ENCODE data around the gene MACO1.
"Not testable (repeated sequence)": the region's sequence is repeated elsewhere in the genome, so short reads cannot be mapped to it uniquely, and the experiment has no call there.

The MACO1 gene

DNA sequence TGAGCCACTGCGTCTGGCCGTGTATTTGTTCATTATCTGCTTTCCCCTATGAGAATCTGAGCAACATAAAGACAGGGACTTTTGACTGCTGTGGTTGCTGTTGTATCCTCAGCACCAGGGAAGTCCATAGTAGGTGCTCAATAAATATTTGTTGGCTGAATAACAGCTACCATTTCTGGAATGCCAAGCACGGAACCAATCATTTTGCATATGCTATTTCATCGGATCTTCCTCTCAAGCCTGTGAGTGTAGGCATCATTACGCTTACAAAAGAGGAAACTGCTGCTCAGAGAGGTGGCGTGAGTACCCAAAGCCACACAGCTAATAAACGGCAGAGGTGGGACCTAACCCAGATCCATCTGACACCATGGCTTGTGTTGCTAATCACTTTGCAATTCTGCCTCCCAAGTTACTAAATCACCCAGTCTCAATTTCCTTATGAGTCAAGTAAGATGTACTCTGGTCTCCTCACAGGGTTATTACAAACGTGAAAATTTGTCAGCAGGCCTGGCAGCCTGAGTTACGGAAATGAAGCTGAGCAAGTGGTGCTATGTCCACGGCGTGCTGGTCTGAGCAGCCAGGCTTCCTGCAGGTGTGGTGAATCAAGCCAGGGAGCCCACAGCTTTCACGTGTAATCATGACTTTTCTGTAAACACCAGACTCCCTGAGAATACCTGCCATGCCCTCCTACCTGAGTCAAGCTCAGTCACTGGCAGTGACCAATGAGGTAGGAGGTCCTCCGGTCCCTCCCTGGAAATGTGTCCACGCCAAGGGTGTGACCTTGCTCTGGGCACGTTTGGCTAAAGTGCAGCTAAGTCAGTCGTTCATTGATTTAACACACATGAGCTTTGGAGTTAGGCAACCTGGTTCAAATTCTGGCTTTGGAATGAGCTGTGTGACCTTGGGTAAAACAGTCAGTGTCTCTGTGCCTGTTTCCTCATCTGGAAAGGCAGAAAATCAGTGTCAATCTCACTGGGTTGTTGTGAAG, 5.3 kb upstream of the MACO1 start:
- DNase-seq: no peak

DNA sequence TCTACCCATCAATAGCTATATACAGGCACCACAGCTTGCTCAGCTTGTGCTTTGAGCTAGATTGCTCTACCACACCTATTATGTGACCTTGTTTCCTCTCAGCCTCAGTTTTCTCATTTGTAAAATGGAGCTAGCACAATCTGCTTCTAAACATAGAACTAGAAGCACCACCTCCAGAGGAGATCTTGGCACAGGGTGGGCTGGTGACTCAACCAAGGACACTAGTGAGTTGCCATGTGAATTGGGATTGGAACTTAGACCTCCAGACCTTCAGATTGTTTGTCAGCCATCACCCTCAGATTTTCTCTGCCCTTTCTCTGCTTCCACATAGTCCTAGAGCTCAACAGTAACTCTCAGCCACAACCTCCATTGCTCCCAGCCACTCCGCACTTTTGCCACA, 3.0 kb upstream of the MACO1 start:
- DNase-seq: no peak

DNA sequence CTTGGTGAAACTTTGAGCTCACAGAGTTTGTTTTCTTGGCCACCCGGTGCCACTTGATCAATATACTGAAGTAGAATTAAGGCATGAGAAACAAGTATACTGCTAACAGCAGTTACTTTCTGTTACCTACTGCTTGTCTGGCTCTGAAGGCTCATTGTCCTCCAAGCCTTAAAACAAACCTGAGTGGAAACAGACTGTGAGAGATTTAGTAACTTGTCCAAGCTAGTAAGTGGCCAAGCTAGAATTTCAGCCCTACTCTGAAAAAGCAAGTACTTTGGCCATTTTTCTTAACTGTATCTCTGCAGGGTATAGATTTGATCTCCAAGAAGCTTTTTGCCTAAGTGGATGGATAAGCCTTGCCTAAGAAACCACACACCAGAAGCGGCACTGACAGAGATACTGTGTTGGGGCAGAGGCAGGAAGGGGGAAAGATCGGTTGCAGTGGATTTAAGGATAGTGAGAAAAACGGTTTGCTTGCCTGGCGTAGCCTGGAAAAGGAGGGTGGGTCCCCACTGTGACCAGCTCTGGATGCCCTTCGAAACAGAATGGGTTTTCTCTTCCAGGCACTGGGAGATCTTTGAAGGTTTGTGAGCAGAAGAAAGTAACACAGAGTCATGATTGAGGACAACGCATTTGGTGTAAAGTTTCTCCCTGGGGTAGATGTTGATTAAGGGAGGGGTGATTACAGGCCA, 2.1 kb upstream of the MACO1 start:
- no peak for DNase-seq

DNA sequence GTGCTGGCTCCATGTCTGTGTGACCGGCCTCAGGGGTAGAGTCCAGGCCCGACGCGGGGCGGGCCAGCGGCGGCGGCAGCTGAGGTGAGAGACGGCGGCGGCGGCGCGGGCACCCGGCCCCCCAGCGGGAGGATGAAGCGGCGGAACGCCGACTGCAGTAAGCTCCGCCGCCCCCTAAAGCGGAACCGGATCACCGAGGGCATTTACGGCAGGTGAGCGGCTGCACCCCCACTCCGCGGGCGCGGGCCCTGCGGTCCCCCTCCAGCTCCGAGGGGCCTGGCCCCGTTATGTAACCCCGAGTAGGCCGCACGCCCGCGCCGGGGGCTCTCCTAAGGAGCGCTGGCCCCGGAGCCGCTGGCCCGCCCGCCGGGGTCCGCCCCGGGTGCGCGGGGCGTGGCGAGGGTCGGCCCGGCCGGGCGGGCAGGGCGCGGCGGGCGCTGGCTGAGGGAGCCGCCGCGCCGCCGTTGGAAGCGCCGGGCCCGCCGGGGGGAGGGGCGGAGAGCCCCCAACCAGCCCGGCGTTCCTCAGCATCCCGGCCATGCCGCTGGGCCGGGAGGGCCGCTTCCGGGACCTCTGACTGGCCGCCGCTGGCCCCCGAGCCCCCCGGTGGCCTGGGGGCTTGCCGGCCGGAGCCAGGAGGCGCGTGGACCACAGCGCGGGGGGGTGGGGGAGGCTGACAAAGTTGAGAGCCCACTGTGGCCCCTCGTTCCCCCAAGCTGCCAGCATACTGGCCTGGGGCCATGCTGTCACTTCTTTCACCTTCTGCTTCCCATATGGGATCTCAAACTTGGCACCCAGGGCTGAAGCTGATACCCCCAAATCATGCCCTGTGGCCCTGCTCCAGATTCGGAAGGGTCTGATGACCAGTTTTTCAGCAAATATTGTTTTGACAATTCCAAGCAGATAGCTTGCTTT, 527 bp downstream of the MACO1 start:
- DNase-seq: peak; percentile 30

DNA sequence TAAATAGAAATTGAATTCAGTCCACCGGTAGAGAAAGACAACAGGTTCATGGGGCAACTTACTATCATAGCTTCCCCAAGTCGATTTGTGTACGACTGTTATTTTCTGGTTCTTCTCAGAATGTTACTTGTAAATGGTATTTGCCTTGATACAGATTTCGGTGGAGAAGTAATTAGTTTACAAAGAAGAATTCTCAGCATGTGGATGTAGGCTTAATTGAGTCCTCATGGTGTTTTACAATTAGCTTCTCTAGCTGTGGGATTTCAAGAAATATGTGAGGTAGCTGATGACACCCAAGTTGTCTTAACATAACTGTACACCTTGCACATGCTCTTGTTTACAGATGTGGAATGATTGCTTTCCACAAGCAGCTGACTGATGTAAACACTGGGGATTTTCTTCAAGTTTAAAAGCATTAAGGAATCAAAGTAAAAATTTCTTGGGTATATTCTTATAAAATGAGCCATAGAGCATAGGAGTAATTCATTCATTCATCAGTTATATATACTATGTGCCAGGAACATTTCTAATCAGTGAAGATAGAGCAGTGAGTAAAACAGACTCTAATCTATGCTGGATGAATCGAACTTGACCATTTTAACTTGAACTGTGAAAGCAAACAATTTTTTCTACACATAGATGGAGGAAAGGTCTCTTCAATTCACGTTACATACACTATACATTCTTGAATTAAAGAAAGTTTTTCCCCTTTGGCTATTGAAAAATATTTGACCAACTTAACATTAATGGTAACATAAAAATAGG, 1.4 kb downstream of the MACO1 start:
- no peak for DNase-seq

DNA sequence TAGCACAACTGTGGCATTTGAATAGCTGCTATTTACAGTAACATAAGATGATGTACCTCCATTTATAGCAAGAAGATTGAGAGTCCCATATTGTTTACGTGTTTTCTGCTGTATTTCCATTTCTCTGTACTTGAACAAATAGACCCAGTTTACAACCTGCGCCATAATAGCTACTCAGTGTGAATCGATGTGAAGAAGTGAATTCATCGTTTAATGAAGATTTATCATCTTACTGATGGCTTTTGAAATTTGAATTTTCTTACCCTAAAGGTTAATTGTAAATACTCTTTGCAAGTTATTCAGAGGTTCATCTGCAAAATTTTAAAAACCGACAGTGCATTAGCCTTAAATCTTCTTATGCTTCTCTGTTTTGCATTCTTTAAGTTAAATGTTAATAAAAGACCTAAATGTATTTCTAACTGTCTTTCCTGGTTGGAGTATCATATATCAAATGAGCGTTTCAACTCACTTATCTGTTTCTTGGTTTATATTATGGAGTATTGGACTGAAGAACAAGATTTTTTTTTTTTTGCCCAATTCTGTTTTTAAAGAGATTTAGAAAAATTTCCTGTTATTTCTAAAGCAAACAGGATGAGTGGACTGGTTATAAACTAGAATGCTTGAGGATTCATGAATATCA, 2.2 kb downstream of the MACO1 start:
- DNase-seq: no peak

DNA sequence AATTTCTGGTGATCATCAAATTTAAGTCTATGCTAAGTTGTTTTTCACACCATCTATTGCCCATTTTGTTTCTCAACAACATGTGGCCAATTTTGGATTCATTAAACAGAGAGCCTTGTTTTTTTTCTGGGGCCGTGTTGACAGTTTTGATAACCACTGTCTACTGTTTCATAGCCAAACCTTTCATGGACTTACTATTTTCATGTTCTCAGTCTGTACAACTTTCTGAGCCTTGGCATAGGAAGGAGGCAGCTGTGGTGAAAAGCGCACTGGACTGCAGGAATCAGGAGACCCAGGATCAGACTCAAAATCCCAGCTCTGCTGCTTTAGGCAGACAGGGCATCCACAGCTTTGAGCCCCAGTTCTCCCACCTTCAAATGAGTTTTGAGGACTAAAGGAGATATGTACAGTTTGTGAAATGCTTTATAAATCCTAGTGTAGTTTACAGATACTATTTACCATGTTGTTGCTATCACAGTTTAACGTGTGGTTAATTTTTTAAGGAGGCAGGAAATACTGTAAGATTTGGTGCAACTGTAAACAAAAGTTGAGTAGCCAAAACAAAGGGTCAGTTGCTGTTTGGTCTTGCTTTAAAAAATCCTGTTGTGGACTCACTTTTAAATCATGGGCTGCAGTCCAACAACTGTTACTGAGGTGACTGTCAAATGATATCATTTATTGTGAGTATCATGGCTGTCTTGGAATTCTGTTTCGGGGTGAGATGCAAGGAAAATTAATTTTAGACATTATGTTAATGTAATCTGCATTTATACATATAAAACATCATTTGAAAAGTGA, 2.9 kb downstream of the MACO1 start:
- DNase-seq: no peak

DNA sequence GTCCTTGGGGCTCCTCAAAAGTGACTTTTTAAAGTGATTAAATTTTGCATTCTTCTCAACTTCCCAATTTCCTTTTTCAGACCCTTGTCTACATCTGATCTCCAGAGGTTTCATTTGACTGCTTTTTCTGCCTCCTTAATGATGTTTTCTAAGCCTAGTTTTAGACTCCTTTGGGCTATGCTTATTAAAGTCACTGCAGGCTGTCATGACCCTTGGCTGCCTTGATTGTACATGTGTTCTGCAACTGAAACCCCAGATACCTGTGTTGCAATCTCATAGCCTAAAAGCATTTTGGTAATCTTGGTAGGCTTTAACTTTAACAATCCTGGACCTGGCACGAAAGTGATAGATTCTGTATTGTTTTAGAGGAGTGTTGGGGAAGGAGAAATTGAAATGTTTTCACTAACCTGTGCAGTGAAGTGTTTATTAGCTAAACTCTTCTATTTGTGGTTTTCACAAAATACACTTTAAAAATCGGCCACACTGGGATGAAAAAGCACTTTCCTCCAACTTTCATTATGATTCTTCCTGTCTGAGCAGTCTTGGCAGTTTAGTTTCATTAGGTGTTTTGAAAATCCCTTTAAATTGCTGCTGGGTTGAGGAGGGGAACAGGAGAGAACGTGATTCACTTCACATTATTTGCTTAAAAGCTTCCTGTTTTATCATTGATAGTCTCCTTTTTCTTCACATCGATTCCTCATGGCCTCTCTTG, 4.9 kb downstream of the MACO1 start:
- no peak for DNase-seq

DNA sequence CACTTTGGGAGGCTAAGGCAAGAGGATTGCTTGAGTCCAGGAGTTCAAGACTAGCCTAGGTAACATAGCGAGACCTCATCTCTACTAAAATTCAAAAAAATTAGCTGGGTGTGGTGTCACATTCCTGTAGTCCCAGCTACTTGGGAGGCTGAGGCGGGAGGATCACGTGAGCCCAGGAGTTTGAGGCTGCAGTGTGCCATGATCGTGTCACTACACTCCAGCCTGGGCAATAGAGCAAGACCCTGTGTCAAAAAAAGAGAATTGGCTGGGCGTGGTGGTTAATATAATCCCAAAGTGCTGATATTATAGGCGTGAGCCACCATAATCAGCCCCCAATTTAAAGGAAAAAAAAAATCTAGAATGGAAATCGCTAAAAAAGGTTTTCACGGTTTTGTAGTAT, 7.0 kb downstream of the MACO1 start:
- DNase-seq: no peak

DNA sequence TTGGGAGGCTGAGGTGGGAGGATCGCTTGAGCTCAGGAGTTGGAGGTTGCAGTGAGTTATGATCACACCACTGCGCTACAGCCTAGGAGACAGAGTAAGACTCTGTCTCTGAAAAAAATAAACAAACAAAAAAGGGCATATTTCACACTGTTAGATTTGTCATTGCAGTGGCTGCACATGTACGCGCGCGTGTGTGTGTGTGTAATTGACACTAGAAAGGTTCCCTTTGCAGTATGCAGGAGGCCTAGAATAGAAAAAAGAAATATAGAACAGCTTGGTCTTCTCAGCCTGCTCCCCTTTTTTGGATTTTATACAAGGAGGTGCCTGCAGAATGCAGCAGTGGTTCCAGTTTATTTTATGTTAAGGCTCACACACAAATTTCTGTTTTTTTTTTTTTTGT, 8.6 kb downstream of the MACO1 start:
- no peak for DNase-seq

DNA sequence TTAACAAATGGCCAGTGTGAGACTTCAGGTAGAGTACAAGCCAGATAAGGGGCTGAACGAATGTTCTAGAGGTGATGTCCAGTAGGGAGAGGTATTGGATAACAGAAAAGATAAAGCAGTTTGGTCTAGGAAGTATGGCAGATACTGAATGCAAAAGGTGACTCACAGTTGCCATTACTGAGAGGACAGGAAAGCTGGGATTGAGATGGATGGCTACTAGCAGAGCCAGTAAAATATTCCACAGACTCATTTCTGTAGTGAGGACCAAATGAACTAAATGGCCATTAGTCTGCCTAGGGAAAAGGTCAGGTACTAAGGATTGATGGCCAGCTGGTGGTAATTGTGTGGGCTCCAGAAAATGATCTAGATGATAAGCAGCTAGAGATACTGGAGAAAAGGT, 11.5 kb downstream of the MACO1 start:
- no peak for DNase-seq

DNA sequence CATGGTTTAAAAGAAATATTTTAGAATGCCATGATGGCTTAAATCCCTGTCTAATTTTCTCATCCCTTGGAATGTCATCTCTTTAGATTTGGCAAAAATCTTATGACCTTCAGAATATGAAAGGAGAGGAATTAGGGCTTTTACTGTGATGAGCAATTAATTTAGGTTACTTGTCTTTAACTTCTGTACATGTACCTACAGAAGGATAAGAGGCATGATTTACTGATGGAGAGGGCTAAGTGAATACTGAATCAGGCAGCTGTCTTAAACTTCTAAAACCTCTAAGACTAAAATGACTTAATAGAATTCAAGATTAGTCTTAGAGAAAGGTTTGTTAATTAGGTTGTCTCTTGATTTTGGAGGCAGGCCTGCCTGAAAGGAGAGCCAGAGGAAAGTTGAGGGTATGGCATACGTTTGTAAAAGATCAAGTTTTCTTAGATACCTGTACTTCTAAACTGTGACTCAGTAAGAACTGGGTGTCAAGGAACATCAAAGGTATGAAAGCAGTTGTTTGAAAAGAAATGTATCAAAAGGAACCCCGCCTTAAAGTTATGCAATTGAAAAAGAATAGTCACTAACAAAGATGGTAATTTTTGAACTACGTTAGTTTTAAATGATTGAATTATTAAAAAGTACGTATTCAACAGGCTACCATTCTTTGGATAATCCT, 12.5 kb downstream of the MACO1 start:
- DNase-seq: no peak

DNA sequence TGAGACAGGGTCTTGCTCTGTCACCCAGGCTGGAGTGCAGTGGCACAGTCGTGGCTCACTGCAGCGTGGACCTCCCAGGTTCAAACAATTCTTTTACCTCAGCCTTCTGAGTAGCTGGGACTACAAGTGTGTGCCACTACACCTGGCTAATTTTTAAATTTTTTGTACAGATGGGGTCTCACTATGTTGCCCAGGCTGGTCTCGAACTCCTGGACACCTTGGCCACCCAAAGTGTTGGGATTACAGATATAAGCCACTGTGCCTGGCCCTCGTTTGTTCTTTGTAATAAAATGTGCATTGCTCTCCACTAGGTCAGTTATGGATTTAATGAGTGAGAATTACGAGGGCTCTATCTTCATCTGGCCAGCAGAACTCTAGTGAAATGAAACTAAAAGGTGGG, 13.9 kb downstream of the MACO1 start:
- DNase-seq: not testable (repeated sequence)

DNA sequence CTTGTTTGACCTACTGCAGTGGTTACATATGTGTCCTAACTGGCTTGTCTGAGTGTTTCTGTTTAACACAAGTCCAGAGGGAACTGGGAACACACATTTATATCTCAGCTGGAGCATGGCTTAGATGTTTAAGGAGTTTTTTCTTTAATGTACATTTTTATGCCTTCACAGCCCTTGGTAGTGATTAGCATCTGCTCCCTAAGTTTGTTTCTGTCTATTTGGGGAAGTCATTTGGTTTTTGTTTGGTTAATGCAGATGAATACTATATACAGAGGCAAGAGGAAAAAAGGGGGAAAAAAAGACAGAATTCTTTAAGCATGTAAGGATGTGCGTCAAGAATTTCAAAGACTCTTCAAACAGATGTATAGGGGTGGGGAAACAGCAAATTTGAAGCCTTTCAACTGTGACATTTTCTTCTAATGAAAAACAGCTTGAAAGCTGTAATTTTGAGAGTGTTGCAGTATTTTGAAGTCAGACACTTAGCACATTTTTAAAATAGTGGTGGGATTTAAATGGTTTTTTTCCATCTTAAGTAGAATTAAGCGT, 15.4 kb downstream of the MACO1 start:
- DNase-seq: no peak

DNA sequence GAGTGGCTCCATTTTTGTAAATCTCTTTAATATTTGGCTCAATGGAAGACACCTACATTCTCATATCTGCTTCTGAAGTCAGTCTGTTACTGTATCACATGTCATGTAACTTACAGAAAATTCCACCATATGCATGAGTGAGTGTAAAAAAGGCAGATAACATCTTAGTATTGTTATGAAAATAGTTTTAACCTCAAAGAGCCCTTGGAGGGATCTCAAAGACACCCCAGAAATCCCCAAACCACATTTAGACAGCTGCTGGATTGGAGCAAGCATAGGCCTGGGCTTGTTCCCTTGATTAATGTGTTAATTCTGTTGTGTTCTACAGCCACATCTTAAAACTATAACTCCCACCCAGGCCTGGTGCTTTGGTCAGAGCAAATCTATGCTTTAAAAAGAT, 16.9 kb downstream of the MACO1 start:
- DNase-seq: no peak

DNA sequence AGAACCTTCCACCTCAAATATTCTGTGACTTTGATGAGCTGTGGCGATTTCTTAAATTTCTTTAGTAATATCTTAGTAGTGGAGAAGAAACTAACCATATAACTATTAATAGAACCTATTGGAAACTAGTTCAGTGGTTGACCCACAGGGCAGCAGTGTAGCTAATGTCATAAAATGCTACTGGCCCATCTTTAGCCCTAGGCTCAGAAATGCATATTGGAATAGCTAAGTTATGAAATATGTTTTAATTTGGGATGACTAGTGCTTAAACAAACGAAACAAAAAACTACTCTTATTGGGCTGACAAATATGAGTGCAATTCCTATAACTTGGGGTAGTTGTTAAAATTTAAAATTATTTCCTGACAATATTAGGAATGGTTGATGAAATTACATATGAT, 20.2 kb downstream of the MACO1 start:
- DNase-seq: no peak

DNA sequence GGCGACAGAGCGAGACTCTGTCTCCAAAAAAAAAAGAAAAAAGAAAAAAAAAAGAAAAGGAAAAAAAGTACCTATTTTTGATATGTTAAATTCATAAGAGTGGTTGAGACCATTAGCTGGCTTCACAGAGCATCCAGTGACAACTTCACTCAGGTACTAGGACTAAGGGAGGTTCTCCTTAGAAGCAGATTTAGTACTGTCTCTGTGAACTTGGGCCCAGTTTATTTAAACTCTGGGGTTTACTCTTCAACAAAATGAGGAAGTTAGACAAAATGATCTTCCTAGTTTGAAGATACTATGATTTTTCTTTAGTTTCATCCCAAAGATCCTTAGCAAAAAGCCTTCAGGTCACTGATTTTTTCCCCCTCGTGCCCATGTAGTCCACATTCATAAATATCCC, 21.2 kb downstream of the MACO1 start:
- no peak for DNase-seq

DNA sequence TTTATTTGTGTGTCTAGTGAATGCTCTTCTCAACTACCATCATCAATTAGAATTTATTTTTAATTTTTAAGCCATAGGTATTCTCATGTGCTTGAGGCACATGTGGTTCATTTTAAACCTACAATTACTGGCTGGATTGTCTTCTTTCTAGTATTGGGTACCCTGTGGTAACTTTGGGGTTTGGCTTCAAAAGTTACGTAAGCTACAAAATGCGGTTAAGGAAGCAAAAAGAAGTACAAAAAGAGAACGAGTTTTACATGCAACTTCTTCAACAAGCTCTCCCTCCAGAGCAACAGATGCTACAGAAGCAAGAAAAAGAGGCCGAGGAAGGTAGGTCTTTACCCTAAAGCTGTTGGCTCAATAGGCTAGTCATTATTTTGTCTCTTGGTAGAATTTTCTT, 25.8 kb downstream of the MACO1 start:
- DNase-seq: no peak

DNA sequence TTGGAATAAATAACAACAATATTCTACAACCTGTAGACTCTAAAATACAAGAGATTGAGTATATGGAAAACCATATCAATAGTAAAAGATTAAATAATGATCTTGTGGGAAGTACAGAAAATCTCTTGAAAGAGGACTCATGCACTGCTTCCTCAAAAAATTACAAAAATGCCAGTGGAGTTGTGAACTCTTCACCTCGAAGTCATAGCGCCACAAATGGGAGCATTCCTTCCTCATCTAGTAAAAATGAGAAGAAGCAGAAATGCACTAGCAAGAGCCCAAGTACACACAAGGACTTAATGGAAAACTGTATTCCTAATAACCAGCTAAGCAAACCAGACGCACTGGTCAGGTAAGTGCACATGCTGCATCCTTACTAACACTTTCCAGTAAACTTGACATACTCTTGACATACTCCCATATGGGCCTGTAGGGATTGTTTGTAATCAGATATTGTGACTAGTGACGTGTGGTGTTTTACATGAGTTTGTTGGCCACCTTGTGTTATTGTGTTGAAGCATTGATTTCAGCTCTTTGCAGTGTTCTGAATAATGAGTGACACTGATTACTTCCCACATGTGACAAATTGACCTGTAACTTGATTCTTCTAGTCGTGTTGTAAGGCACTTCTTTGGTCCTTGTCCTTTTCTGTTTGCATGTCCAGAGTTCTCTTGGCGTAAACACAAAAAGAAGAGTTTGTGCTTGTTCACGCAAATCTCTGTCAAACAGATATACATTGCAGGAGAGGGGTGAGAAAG, 28.0 kb downstream of the MACO1 start:
- DNase-seq: no peak
